HS-27A (cell line): Measurements from ENCODE around the gene AFTPH.
A peak's percentile ranks its signal among the peaks of the same experiment; 100 is the strongest.

Source experiments
- DNase-seq: peaks from one replicate; pipeline ENCODE4 v3.0.0-alpha.2; 2012; ENCODE audit warnings: low read depth, missing footprints

The AFTPH gene, protein sequence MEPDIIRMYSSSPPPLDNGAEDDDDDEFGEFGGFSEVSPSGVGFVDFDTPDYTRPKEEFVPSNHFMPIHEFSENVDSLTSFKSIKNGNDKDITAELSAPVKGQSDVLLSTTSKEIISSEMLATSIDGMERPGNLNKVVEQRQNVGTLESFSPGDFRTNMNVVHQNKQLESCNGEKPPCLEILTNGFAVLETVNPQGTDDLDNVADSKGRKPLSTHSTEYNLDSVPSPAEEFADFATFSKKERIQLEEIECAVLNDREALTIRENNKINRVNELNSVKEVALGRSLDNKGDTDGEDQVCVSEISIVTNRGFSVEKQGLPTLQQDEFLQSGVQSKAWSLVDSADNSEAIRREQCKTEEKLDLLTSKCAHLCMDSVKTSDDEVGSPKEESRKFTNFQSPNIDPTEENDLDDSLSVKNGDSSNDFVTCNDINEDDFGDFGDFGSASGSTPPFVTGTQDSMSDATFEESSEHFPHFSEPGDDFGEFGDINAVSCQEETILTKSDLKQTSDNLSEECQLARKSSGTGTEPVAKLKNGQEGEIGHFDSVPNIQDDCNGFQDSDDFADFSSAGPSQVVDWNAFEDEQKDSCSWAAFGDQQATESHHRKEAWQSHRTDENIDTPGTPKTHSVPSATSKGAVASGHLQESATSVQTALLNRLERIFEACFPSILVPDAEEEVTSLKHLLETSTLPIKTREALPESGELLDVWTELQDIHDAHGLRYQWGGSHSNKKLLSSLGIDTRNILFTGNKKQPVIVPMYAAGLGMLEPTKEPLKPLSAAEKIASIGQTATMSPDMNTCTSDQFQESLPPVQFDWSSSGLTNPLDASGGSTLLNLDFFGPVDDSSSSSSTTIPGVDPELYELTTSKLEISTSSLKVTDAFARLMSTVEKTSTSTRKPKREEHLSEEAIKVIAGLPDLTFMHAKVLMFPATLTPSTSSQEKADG

DNA sequence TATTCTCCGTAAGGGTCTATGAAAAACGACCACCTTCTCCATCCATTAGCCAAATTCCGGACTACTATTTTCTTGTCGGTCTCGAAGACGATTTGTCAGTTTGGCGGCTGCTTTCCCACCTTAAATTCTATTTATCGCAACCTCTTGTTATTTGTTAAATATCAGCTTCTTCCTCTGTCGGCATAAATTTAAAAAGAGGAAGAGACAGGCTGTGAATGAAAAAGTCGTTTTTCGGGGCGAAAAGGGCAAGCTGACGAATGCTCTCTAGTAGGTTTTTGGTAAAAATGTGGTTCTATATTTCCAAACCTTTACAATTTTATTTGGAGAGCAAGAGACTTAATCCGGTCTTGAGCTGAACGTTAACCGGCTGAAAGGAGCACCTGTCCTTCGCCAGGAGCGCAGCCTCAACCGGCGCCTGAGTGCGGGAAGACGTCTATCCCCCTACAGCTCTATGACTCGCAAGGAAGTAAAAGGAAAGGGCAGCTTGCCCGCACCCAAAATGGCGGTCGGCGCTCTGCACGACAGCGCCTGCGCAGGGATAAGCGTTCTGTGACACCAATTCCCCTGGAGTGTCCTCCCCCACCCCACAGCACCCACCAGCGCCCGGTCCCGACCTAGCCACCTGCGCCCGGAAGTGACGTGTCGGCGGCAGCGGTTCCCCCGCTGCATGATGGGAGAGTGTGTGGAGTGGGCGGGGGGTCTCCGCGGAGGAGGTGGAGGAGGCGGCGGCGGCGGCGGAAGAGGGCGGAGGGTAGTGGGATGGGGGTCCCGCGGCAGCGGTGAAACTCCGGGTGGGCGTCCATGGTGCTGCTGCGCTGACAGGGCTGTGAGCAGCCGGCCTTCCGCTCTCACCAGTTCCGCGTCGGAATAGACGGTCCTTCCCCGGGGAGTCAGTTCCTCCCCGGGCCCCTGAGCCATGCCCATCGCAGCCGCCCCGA, at the start of gene AFTPH:
TSS of gene AFTPH (plus strand) at position 663 of the 938 bp plus-strand sequence. CDS start 27,147 bp downstream, outside the sequence.
- DNase-seq, result peak; percentile 87

DNA sequence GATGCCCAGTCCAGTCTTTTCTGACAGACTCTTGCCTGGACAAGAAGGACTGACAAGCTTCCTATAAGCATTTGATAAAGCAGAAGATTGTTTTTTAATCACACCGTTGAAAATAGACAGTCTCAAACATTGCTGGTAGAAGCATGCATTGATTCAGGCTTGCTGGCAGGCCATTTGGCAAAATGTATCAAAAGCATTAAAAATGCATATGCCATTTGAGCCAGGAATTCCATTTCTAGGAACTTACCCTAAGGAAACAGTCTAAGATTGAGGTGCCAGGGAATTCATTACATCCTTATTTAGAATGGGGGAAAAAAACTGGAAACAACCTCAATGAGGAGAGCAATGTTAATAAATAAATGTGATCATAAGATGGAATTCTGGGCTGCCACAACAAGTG, 49.5 kb upstream of the AFTPH start:
- DNase-seq, result no peak

DNA sequence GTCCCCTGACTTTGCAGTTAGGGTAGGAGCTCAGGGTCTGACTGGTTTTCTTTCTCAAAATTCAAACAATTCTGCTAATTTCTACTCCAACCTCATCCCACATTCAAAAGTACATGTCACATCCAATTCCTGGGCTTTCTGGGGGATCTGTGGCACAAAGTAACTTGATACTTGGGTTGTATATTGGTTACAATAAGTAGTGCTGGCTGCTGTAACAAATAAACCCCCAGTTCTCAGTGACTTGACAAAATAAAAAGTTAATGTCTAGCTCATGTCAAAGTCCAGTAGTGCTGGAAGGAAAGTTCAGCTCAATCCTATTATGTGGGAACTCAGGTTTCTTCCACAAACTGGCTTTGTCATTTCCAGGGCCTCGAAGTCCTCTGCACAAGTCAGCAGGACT, 47.1 kb upstream of the AFTPH start:
- no peak for DNase-seq

DNA sequence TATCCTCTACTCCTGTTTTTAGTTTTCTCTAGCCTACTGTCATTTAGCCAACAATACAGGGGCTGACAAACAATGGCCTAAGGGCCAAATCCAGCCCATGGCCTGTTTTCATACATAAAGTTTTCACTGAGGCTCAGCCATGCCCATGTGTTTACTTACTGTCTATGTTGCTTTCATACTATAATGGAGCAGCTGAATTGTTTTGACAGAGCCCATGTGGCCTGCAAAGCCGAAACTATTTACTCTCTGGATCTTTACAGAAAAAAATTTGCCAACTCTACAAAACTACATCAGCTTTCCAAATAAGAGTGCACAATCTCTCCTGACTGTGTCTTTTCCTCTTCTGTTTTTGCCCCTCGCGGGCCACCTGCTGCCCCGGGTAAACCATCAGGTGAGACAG, 46.1 kb upstream of the AFTPH start:
- no peak for DNase-seq

DNA sequence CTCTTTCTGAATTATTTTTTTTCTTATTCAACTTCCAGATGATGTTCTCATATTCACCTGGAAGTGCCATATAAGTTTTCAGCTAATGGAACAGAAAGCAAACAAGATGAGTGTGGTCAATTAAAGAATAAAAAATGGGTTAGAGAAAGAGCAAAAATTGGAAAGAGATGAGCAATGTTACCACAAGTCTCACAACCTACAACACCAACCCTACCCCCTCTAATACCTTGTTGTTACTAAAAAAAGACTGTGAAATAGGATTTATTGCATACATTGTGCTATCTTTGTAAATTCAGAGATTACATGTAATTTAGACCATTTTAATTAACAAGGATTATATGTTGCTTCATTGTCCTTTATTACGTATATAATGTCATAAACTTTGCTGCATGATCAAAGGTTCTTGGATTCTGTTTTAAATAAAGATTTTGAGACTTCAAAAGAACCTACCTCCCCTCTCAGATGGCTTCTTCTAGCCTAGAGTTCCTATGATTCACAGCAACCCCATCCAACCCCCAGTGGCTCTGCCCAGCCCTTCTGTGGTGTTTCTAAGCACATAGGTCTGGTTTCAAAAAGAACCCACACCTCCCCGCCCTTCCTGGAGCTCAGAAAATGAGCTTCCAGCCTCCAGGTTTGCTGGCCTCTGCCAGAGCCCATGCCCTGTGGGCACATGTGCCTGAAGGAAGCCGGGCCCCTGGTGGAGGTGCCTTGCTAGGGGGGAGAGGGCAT, 45.5 kb upstream of the AFTPH start:
- no peak for DNase-seq

DNA sequence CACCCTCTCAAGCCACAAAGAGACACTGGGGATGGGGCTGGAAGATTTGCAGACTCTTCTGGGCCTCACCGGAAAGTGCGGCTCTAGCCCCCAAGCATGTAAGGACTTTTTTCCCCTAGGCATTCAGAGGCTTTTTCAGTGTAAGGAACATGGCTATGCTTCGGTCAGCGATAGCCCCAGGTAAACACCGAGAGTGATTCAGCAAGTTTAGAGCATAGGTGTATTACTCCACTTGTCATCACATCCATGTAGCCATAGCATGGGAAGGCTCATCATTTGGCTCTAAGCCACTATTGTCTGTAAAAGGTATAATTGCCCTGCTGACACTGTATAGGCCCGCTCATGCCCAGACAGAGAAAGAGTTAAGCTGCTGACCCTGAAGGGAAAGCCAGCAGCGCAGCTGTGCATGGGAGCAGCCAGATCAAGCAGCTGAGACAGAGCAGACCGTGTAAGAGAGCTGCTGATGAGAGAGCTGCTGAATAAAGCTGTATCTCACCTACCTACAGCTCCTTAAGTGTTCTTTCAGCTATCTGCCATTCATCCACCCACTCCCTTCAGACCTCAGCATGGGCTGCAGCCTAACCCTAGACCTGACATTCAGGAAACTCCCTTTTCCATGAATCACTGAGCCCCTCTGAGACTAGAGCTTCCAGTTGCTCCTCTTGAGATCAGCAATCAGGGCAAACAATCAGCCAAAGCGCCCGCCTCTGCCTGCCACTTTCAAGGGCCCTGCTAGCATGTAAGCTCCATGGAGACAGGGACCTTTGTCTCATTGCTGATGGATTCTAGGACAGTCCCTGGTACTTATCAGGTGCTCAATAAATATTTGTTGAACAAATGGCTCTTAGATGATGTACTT, 44.6 kb upstream of the AFTPH start:
- no peak for DNase-seq

DNA sequence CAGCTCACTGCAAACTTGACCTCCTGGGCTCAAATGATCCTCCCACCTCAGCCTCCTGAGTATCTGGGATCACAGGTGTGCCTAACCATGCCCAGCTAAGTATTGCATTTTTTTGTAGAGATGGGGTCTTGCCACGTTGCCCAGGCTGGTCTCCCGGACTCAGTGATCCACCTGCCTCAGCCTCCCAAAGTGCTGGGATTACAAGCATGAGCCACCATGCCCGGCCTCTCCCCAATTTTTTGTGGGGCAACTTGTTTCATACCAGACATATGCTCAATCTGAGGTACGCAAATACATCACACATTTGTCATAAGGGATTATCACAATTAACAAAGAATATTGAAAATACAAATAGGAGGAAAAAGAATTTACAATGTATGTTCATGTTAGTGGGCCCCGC, 42.5 kb upstream of the AFTPH start:
- no peak for DNase-seq

DNA sequence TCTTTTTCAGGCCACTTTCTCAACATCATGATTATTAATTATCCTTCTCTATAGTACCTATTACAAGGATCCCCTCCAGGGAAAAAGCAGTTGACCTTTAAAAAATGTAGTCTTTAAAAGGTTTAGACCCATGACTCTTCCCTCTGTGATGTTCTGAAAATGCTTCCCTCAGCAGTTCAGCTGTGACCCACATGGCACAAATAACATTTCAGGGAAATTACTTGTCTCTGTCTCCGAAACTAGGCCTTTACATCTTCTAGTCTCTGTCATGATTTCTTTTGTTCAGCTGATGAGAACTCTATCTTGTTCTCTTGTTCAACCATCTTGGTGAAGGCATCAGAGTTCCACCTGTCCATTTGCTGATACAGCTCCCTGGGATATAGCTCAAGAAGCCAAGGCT, 41.9 kb upstream of the AFTPH start:
- no peak for DNase-seq

DNA sequence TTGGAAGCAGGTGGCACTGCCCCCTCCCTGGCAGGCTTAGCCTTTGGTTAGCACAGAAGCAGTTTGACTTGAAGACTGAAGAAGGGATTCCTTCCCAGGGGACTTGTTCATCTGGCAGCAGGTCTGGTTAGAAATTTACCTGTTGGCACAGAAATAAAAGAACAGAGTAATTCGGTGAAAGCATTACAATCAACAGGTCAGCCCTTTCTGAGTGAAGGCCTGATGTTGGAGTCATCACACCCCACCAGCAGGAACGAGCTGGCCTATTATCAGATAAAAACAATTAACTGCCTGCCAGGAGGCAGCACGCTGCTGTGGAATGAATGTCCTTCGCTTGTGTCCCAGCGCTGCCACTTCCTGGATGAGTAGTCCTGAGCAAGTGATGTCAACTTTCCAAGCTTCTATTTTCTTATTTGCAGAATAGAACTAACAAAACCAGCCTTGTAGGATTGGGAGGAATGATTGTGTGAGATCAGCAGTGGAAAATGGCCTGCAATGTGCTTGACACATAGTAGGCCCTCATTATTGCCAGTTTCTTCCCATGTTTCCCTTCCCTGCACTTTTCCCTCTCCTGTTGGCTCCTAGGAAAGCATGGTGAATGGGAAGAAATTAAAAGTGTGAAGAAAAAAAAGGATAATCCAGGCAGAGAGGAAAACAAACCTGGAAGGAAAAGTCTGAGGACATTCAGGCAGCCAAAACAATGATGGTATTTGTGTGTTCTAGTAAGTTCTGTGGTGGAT, 41.2 kb upstream of the AFTPH start:
- DNase-seq, result no peak

DNA sequence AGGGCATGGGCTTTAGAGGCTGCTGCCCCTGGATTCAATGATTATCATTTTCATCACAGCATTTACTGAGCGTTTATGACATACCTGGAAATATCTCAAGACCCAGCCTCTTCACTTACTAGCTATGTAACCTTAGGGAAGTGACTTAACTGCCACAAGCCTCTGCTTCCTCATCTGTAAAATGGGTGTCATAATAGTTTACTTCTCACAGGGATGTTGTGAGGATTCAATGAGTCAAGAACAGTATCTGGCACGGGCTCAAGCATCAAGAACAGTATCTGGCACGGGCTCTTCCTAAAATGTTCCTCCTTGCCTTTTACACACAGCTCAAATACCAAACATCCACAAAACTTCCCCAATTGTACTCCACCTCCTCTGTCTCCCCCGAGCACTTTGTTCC, 38.8 kb upstream of the AFTPH start:
- no peak for DNase-seq

DNA sequence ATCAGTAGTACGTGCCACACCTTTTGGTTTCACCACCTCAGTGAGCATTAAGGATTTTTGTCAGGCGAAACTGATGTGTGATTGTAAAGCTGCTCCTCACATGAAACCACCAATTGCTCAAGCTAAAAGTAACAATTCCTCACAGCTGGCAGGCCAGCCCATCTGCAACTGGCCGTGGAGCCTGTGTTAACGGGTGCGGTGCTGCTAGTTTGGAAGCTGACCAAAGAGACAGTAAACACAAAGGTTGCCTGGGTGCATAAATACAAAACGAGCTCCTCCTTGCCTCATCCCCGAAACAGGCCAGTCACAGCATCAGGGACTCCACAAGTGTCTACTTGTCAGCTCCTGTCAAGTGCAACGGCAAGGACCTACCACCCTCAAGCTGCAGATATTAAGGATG, 38.2 kb upstream of the AFTPH start:
- DNase-seq, result no peak

DNA sequence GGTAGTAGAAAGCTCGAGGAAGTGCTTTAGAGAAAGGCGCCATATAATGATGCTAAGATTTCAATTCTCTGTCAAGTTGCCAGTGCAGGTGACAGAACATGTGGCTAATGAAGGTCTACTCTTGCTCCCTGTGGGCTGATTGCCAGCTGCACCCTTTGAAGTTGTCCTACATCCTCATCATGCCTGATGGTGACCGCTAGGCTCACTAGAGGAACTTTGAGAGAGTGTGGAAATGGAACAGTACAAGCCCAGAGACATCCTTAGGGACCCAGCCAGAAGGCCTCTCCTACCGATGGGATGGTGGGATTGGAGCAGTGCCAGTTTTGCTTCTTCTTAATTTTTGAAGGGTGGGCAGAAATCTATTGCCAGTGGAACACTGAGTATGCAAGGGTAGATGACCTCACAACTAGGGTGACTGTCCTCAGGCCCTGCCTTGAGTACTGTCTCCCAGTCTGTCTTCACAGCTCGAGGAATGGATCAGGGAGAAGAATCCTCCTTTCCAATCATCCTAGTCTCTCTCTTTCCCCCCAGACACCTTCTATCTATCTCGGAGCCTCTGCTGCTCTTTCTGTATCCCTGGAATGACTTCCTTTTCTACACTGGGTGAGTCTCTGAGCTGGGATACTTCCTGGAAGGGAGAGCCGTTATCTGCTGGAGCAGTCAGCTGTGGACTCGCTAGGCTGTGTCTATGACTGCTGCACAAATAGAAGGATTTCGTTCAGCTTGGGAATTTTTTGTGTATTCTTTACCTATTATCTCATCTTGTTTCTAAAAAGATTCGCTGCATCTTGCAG, 36.7 kb upstream of the AFTPH start:
- no peak for DNase-seq

DNA sequence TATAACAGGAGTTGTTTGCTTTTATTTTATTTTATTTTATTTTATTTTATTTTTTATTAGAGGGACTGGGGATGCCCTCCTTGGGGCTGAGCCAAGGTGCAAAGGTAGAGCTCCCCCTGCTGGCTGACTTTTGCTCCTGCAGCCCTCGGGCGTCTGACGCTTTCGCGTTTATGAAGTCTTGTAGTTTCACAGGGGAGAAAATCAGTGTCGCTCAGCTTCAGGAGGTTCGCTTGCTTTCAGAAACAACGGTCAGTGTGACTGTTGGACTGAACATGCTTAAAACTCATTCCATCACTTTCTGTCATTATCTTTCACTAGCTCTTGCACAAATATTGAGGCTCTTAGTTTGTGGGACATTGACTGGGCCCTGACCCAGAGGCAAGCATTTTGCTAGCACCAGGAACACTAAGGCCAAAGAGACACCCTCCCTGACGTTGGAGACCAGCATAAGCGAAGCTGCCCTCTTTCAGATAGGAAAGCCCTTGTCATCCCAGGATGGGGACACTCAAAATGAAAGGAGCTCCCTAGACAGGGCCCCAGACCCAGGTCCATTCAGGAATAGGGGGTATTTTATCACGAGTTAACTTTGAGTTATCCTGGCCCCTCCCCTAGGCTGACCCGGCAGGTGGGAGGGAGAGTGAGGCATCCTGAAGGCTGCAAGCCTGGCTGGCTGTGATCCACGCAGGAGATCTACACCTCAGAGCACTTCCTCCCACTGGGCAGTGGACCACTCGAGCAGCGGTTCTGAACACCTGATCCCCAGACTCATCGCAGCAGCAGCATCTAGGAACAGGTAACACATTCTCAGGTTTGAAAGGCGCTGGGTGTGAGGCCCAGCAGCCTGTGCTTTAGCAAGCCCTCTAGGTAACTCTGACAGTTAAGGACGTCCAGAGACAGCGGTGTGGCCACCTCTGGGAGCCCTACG, 35.8 kb upstream of the AFTPH start:
- peak; percentile 17 for DNase-seq

DNA sequence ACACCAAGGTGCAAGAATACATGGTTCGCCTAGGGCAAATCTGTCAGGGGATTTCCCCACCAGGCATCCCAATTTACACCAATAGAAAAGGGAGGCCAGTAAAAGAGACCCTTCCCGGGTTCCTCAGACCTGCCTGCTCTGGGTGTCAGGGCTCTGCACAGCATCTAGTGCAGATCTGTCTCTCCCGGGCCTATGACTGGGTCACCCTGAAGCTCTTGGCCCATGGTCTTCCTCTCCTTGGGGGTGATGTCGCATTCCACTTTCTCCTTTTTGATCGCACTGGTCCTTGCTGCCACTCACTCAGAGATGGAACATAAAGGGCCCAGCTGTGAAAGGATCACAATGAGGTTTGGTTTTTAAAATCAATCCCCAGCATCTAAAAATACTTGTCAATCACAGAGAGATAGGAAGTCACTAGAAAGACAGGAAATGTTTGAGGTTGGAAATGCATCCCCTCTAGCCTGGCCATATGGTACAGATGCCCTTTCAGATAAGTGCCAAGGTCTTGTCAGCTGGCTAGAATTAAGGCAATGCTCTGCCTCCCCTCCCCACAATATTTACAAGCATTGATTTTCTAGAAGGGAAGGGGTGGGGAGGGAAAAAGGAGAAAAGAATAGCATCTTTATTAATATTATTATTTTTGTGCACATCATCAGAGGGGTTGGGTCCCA, 34.9 kb upstream of the AFTPH start:
- DNase-seq, result no peak

DNA sequence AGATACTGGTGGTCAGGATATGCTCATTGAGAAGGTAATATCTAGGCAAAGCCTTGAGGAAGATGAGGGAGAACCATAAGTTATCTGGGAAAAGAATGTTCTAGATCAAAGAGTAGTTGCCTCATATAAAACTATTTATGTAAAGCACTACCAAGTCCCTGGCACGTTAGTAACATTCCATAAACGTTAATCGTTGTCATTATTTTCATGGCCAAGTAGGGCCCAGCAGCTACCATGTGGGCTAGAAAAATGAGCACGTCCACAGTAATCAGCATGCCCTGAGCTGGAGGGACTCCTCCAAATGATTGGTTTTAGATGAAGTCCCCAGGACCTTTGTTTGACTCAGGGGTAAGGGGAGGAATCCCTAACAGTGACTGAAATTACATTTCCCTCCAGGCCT, 32.7 kb upstream of the AFTPH start:
- no peak for DNase-seq

DNA sequence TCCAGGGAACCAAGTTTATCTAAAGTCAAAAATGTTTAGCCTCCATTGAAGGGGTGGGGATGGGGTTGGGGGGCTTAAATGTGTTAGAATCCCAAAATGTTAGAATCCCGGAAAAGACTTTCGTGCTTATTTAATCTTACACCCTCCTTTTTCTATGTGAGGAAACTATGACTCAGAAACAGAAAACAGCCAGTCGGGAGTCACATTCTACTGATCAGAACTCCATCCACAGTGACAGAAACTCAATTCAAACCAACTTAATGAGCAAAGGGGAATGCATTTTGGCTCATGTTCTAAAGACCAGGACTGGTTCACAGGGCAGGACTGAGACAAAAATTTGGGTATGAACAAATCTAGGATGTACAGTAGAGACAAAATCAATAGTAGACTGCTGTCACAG, 31.9 kb upstream of the AFTPH start:
- no peak for DNase-seq

DNA sequence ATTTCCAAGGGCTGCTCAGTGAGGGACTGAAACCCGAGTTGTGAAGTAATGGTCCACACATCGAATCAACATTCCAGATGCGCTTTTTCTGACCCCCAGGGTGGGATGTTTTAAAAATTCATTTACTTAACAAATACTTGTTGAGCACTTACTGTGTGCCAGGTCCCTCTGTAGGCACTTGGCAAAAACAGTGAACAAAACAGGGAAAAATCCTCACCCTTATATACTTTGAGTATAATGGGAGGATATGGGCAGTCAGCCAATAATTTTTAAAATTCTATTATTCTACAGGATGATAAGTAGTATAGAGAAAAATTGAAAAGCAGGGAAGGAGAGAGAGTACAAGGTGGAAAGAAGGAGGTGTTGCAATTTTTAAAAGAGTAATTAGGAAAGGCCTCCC, 31.3 kb upstream of the AFTPH start:
- DNase-seq, result no peak
